B cell (primary cell): ENCODE results near the gene HAPLN1. TPM values are rescaled to one million over a fixed set of nuclear protein-coding genes. Genes with fewer than 3 reads are reported as not detected.

Source experiments
- ATAC-seq: fragments of 200-7000 bp; cut with Tn5 transposase; one replicate; pipeline ENCODE4 v1.10.0; 2021; ENCODE audit warnings: low read depth, mild to moderate bottlenecking, moderate number of reproducible peaks, moderate library complexity
- CTCF ChIA-PET: fragments of 350-600 bp; sonication (Branson Sonifier 250); formaldehyde crosslinking; loops from one replicate; lab custom pipeline; 2021; ENCODE audit warnings: antibody characterized with exemption, inconsistent platforms; lab: Charles Lee
- POLR2A ChIA-PET: fragments of 350-600 bp; sonication (Branson Sonifier 250); formaldehyde crosslinking; loops from one replicate; lab custom pipeline; 2021; ENCODE audit warnings: antibody characterized with exemption; lab: Charles Lee
- DNase-seq: peaks from one replicate; pipeline ENCODE4 v3.0.0; 2013
- H2AFZ ChIP-seq: 2 replicates; pipeline ENCODE4 v1.6.1; 2012; ENCODE audit warnings: mild to moderate bottlenecking, low read depth, low read length; ENCODE audit not compliant: insufficient read depth, poor library complexity, severe bottlenecking
- H3K27ac ChIP-seq, 2 donors: 1 replicate in 1 of 2; 2 replicates in 1 of 2; pipeline ENCODE4 v1.5.1; 2012 to 2013; ENCODE audit warnings: low read length in 2 of 2, mild to moderate bottlenecking in 2 of 2, moderate library complexity in 1 of 2
- H3K27me3 ChIP-seq, 4 experiments: fragments of 200-600 bp in 1 of 4; sonication (generic) in 1 of 4; replicated peaks in 1 of 4; 1 replicate in 2 of 4; 2 replicates in 2 of 4; pipeline versions ENCODE4 v1.6.1 to v1.7.0; 2013 to 2016; ENCODE audit warnings: low read length in 3 of 4, mild to moderate bottlenecking in 2 of 4, mixed read lengths in 1 of 4, moderate library complexity in 1 of 4; ENCODE audit not compliant: insufficient read depth in 4 of 4, control insufficient read depth in 3 of 4; ENCODE audit errors: control extremely low read depth in 1 of 4
- H3K36me3 ChIP-seq, 2 experiments: replicated peaks in 1 of 2; 1 replicate in 1 of 2; 2 replicates in 1 of 2; pipeline versions ENCODE4 v1.6.1 to v1.7.1; 2013; ENCODE audit warnings: low read length in 1 of 2; ENCODE audit not compliant: insufficient read depth in 2 of 2, control insufficient read depth in 1 of 2; ENCODE audit errors: control extremely low read depth in 1 of 2, extremely low read depth in 1 of 2
- H3K4me1 ChIP-seq, 2 donors: fragments of 200-600 bp in 1 of 2; sonication (generic) in 1 of 2; 1 replicate in 1 of 2; 2 replicates in 1 of 2; pipeline versions ENCODE4 v1.5.1 to v1.6.1; 2013 to 2017; ENCODE audit warnings: low read length in 2 of 2; ENCODE audit not compliant: control insufficient read depth in 2 of 2, insufficient read depth in 2 of 2
- H3K4me2 ChIP-seq: replicated peaks from 2 replicates; pipeline ENCODE3; 2012; ENCODE audit warnings: mild to moderate bottlenecking, low read depth, low read length; ENCODE audit not compliant: poor library complexity, severe bottlenecking
- H3K4me3 ChIP-seq, 5 experiments: fragments of 200-600 bp in 1 of 5; sonication (generic) in 1 of 5; 1 replicate in 3 of 5; 2 replicates in 2 of 5; pipeline versions ENCODE4 v1.5.1 to v1.7.0; 2011 to 2016; ENCODE audit warnings: low read length in 4 of 5, mild to moderate bottlenecking in 4 of 5, low read depth in 2 of 5, control low read depth in 1 of 5, moderate library complexity in 1 of 5; ENCODE audit not compliant: insufficient read depth in 1 of 5; ENCODE audit errors: control extremely low read depth in 1 of 5, extremely low read depth in 1 of 5
- H3K79me2 ChIP-seq: fragments of 200-600 bp; sonication (generic); one replicate; pipeline ENCODE4 v1.6.0; 2016; ENCODE audit warnings: low read length; ENCODE audit not compliant: control insufficient read depth, insufficient read depth
- H3K9ac ChIP-seq: fragments of 200-600 bp; sonication (generic); 2 replicates; pipeline ENCODE4 v1.6.1; 2017; ENCODE audit warnings: mild to moderate bottlenecking, low read length, moderate library complexity
- H3K9me3 ChIP-seq, 3 donors: one replicate each; pipeline versions ENCODE4 v1.6.1 to v1.7.1; 2013; ENCODE audit warnings: low read length in 2 of 3; ENCODE audit not compliant: control insufficient read depth in 2 of 3, insufficient read depth in 1 of 3; ENCODE audit errors: control extremely low read depth in 1 of 3
- H4K20me1 ChIP-seq: 2 replicates; pipeline ENCODE4 v1.6.0; 2012; ENCODE audit warnings: mild to moderate bottlenecking, low read length; ENCODE audit not compliant: insufficient read depth, control insufficient read depth, poor library complexity, severe bottlenecking
- H3K27ac Mint-ChIP-seq: one replicate; pipeline ENCODE4 v1.8.0; 2021; ENCODE audit warnings: mixed read lengths
- H3K27me3 Mint-ChIP-seq: one replicate; pipeline ENCODE4 v1.8.0; 2021; ENCODE audit warnings: mixed read lengths
- H3K4me1 Mint-ChIP-seq: one replicate; pipeline ENCODE4 v1.8.0; 2021; ENCODE audit warnings: mixed read lengths
- H3K4me3 Mint-ChIP-seq: one replicate; pipeline ENCODE4 v1.8.0; 2021; ENCODE audit warnings: mixed read lengths
- H3K9me3 Mint-ChIP-seq: one replicate; pipeline ENCODE4 v1.8.0; 2022; ENCODE audit warnings: mixed read lengths; ENCODE audit not compliant: insufficient read depth
- CTCF ChIP-seq: fragments of 200-600 bp; IDR thresholded peaks from one replicate; pipeline ENCODE4 v1.8.0; 2022; ENCODE audit warnings: antibody characterized with exemption, mild to moderate bottlenecking
- EZH2 ChIP-seq: IDR thresholded peaks from 2 replicates; pipeline ENCODE4 v1.6.1; 2012; ENCODE audit warnings: borderline replicate concordance, low read depth, mild to moderate bottlenecking, moderate library complexity, low read length; ENCODE audit not compliant: insufficient read depth, poor library complexity, severe bottlenecking
- WGBS: methylation state at CpG from one replicate; pipeline ENCODE4 v1.1.5; 2013; ENCODE audit warnings: missing lambda C conversion rate; ENCODE audit not compliant: insufficient coverage; 5-methylcytosine and 5-hydroxymethylcytosine counted together
- intact Hi-C: fragments of 100-400 bp; cut with micrococcal nuclease; formaldehyde crosslinking; loops from one replicate; pipeline ENCODE4 v1.10.0; 2022
- polyA plus RNA-seq: library from polyadenylated mRNA; depleted of rRNA; stranded (reverse); fragments of >200 nt; gene quantifications from 2 replicates; pipeline ENCODE4 v1.2.3, GENCODE V29; 2012
- total RNA-seq, 2 donors: library from RNA; stranded (reverse); fragments of 120-200 nt in 1 of 2; gene quantifications; 1 replicate in 1 of 2; 2 replicates in 1 of 2; pipeline versions ENCODE4 v1.2.3 to v1.2.4, GENCODE V29; 2013 to 2022

Gene HAPLN1
- total and polyA plus RNA-seq, 2 donors (not counting 1 experiment from before 2014, with no cell fraction given) = not detected

- Histone ChIP-seq H4K20me1 (no peaks in the 10 kb centered on the region), H3K9ac (no peak overlapping the region), H3K27me3 (no peaks in the 10 kb centered on the region), H3K36me3 (no peaks in the 10 kb centered on the region), H3K79me2 (no peaks in the 10 kb centered on the region), H3K4me3 (no peak overlapping the region), H2AFZ (no peak overlapping the region), H3K4me1 (no peaks in the 10 kb centered on the region), H3K27ac (no peak overlapping the region), H3K9me3 (no peaks in the 10 kb centered on the region), H3K4me2 (no peak overlapping the region)
- Mint-ChIP-seq H3K4me1 (no peaks in the 10 kb centered on the region), H3K27ac (no peak overlapping the region), H3K4me3 (no peak overlapping the region), H3K9me3 (no peaks in the 10 kb centered on the region), H3K27me3 (peaks cover 3% of the 10 kb centered on the region)
- intact Hi-C loops = no loop called here
- ATAC-seq = no peak
- ChIA-PET POLR2A (no interaction called here), CTCF (no interaction called here)
- DNase-seq = no peak
- TF ChIP-seq CTCF (no peak), EZH2 (no peak)
Measured at GRCh38 chr5:83665631-83666030, 55.0 kb downstream of the HAPLN1 start.

- intact Hi-C loops = no loop called here
- no peaks in the 10 kb centered on the region for H4K20me1 ChIP-seq
- H3K27me3 Mint-ChIP-seq = no peaks in the 10 kb centered on the region
Measured at GRCh38 chr5:83662558-83662957, 58.1 kb downstream of the HAPLN1 start.

More at GRCh38 chr5:83662558-83662957, 58.1 kb downstream of the HAPLN1 start:
- no peak overlapping the region for H3K4me3 ChIP-seq
- H3K79me2 ChIP-seq = no peaks in the 10 kb centered on the region
- H2AFZ ChIP-seq = no peak overlapping the region
- ATAC-seq = no peak
- no peaks in the 10 kb centered on the region for H3K36me3 ChIP-seq
- H3K4me1 ChIP-seq = no peaks in the 10 kb centered on the region
- DNase-seq = no peak
- WGBS = no CpG with 5 or more reads among the region's 3 CpGs
- no peaks in the 10 kb centered on the region for H3K9me3 ChIP-seq
- H3K9ac ChIP-seq = no peak overlapping the region
- Mint-ChIP-seq H3K9me3 (no peaks in the 10 kb centered on the region), H3K27ac (no peak overlapping the region), H3K4me3 (no peak overlapping the region), H3K4me1 (no peaks in the 10 kb centered on the region)
- no peaks in the 10 kb centered on the region for H3K27me3 ChIP-seq
- ChIA-PET CTCF (no interaction called here), POLR2A (no interaction called here)
- no peak for TF ChIP-seq EZH2
- H3K4me2 ChIP-seq = no peak overlapping the region
- no peak overlapping the region for H3K27ac ChIP-seq
